C4-2B (cell line): ENCODE results near the gene ME3.
A peak's percentile ranks its signal among the peaks of the same experiment; 100 is the strongest.
"Not testable (repeated sequence)": the region's sequence is repeated elsewhere in the genome, so short reads cannot be mapped to it uniquely, and the experiment has no call there.

Experiments
- H3K27ac ChIP-seq: fragments of 450-650 bp; 2 replicates; pipeline ENCODE4 v1.5.1; 2017
- ZFX ChIP-seq: fragments of 450-650 bp; IDR thresholded peaks from 2 replicates; pipeline ENCODE4 v1.6.1; 2017
- TF ChIP-seq, protein P1 (sequence below): fragments of 450-650 bp; conservative IDR thresholded peaks from 2 replicates; pipeline ENCODE4 v1.5.1; 2017; ENCODE audit warnings: mild to moderate bottlenecking

ME3 gene

DNA sequence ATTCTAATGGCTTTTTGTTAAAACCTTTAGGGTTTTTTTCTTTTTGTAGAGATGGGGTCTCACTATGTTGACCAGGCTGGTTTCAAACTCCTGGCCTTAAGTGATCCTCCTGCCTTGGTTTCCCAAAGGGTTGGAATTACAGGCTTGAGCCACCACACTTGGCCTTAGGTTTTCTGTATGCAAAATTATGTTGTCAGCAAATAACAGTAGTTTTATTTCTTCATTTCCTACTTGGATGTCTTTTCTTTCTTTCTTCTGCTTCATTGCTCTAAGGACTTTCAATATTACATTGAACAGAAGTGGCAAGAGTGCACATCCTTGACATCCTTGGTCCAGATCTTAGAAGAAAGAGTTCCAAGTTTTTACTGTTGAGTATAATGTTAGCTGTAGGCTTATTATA is 245.0 kb downstream of the ME3 start:
- no peak for TF ChIP-seq ZFX
- TF ChIP-seq, protein P1, sequence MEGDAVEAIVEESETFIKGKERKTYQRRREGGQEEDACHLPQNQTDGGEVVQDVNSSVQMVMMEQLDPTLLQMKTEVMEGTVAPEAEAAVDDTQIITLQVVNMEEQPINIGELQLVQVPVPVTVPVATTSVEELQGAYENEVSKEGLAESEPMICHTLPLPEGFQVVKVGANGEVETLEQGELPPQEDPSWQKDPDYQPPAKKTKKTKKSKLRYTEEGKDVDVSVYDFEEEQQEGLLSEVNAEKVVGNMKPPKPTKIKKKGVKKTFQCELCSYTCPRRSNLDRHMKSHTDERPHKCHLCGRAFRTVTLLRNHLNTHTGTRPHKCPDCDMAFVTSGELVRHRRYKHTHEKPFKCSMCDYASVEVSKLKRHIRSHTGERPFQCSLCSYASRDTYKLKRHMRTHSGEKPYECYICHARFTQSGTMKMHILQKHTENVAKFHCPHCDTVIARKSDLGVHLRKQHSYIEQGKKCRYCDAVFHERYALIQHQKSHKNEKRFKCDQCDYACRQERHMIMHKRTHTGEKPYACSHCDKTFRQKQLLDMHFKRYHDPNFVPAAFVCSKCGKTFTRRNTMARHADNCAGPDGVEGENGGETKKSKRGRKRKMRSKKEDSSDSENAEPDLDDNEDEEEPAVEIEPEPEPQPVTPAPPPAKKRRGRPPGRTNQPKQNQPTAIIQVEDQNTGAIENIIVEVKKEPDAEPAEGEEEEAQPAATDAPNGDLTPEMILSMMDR, result no peak
- H3K27ac ChIP-seq, result no peak overlapping the region

DNA sequence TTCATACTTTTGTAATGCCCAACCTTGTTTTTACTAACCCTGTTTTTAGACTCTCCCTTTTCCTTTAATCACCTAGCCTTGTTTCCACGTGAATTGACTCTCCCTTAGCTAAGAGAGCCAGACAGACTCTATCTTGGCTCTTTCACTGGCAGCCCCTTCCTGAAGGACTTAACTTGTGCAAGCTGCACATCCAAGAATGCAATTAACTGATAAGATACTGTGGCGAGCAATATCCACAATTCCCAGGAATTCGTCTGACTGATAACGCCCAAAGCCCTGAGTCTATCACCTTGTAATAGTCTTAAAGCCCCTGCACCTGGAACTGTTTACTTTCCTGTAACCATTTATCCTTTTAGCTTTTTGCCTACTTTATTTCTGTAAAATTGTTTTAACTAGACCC is 248.9 kb downstream of the ME3 start:
- H3K27ac ChIP-seq, result not testable (repeated sequence)

DNA sequence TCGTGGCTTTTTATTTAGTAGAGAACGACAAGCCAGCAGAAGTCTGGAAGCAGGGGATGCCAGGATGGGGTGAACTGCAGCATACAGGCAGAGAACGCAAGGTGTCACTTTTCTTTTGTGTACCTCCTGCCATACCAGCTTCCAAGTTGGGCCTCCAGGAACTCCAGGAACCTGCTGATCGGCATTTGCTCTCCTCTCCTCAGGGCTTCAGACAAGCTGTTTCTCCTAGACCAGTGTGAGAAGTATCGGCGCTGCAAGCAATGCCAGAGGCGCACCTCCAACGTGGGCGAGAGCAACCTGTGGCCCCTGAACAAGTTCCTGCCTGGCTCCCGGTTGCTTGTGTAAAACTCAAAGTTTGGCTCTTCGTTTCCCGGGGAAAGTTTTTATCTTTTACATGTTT is 250.0 kb downstream of the ME3 start:
- H3K27ac ChIP-seq, result no peak overlapping the region
- no peak for TF ChIP-seq ZFX
- TF ChIP-seq, protein P1, result no peak

DNA sequence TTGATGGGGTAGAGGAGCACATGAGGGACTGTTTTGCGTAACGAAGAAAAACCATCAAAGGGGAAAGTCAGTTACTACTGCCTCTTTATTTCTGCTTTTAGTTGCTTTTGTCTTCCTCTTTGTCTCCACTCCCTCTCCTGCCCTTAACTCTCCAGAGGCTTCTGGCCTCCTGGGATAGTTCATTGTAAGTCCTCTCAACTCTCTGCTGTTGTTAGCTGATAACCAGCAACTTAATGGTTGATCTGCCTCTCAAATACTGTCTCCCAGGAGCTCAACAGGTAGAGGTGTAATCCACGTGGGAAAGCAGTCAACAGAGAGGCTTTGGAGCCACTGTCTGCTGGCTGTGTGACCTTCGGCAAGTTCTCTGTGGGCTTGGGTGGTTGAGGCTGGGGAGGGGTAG is 250.5 kb downstream of the ME3 start:
- TF ChIP-seq, protein P1, result no peak
- no peak for TF ChIP-seq ZFX
- H3K27ac ChIP-seq, result no peak overlapping the region

DNA sequence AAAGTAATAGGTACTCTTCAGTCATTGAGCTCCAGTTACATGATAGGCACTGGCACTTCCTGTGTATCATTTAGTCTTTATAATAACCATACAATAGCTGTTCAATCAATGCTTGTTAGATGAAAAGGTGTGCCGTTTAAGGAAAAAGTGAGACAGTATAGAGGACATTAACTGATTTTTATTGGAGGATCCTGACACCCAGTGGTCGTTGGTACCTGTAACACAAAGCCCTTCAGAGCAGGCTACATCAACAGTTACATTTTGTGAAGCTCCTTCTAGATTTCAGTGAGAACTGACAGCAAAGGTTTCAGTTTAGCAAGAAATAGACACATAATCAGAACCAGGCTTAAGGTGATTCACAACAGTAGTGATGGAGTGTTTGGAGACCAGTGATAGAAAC is 253.5 kb downstream of the ME3 start:
- no peak overlapping the region for H3K27ac ChIP-seq
- TF ChIP-seq ZFX, result no peak
- TF ChIP-seq, protein P1, result peak; percentile 19

DNA sequence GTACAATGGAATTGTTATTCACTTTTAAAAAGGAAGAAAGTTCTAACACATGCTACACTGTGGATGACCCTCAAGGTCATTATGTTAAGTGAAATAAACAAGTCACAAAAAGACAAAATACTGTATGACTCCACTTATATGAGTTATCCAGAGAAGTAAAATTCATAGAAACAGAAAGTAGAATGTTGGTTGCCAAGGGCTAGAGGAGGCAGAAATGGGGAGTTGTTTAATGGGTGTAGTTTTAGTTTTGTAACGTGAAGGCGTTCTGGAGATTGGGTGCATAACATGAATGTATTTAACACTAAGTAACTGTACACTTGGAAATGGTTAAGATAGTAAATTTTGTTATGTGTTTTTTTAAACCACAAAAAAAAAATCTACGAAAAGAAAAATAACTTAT is 253.9 kb downstream of the ME3 start:
- TF ChIP-seq ZFX, result no peak
- TF ChIP-seq, protein P1, result no peak
- no peak overlapping the region for H3K27ac ChIP-seq

DNA sequence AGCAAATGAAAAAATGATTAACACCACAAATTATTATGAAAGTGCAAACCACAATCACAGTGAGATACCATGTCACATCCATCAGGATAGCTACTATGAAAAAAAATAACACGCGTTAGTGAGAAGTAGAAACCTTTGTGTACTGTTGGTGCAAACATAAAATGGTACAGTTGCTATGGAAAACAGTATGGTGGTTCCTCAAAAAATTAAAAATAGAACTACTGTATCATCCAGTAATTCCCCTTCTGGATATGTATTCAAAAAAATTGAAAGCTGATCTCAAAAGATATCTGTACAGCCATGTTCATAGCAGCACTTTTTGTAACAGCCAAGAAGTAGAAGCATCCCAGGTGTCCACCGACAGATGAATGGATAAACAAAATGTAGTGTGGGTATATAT is 254.3 kb downstream of the ME3 start:
- TF ChIP-seq ZFX, result no peak
- TF ChIP-seq, protein P1, result no peak
- no peak overlapping the region for H3K27ac ChIP-seq

DNA sequence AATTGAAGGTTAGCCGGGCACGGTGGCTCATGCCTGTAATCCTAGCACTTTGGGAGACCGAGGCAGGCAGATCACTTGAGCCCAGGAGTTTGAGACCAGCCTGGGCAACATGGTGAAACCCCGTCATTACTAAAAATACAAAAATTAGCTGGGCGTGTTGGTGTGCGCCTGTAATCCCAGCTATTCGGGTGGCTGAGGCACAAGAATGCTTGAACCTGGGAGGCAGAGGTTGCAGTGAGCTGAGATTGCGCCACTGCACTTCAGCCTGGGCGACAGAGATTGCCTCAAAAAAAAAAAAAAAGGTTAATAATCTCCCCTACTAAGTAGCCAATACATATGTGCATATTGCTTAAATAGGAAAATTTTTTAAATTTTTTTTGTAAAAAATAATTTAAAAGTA is 255.5 kb downstream of the ME3 start:
- not testable (repeated sequence) for H3K27ac ChIP-seq

DNA sequence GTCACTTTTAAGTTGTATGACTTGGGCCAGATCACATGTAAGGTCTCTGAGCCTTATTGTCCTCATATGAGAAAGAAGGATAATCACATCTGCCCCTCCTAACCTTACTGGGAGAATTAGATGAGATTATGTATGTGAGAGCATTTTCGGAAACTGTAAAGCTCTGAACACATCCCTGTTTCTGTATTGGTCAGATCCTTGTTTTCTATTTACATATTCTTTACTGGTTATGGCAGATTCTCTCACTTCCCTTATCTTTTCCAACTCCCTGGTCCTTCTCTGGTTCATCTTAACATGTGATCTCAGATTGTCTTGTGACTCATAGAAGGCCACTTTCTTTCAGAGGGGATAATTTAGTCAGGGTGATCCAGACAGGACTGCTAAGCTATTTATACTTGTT is 255.9 kb downstream of the ME3 start:
- no peak for TF ChIP-seq ZFX
- TF ChIP-seq, protein P1, result no peak

More for the DNA sequence above, 255.9 kb downstream of the ME3 start:
- no peak overlapping the region for H3K27ac ChIP-seq
